HepG2 (cell line): ENCODE measurements around the gene AGXT. TPM values are rescaled to one million over a fixed set of nuclear protein-coding genes. Genes with fewer than 3 reads are reported as not detected.
A peak's percentile ranks its signal among the peaks of the same experiment; 100 is the strongest.

Source experiments
- AGO2 ChIP-seq: fragments of 200-400 bp; formaldehyde crosslinking; optimal IDR thresholded peaks from 2 replicates; pipeline ENCODE3; 2017; ENCODE audit warnings: mild to moderate bottlenecking, low read depth, low read length, moderate library complexity
- HIC2 ChIP-seq: sonication (generic); formaldehyde crosslinking; IDR thresholded peaks from 2 replicates; pipeline ENCODE4 v1.9.0; 2022; ENCODE audit warnings: low read depth, missing genetic modification reagents
- HNRNPH1 ChIP-seq: fragments of 200-400 bp; formaldehyde crosslinking; optimal IDR thresholded peaks from 2 replicates; pipeline ENCODE3; 2017; ENCODE audit warnings: mild to moderate bottlenecking, low read depth, low read length
- HOXA3 ChIP-seq: sonication (generic); formaldehyde crosslinking; IDR thresholded peaks from 2 replicates; pipeline ENCODE4 v1.5.0; 2020; ENCODE audit warnings: missing genetic modification reagents
- KDM6A ChIP-seq: IDR thresholded peaks from 2 replicates; pipeline ENCODE4 v1.6.1; 2016; ENCODE audit warnings: low read depth
- MTF1 ChIP-seq: sonication (generic); formaldehyde crosslinking; IDR thresholded peaks from 2 replicates; pipeline ENCODE4 v1.5.0; 2020; ENCODE audit warnings: missing genetic modification reagents
- SMAD1 ChIP-seq: sonication (generic); formaldehyde crosslinking; IDR thresholded peaks from 2 replicates; pipeline ENCODE4 v1.4.0; 2020; ENCODE audit warnings: missing genetic modification reagents, low read depth, mild to moderate bottlenecking, borderline replicate concordance
- TGIF2 ChIP-seq: IDR thresholded peaks from 2 replicates; pipeline ENCODE4 v1.6.1; 2016; ENCODE audit warnings: control low read depth, missing compliant biosample characterization
- ZFP91 ChIP-seq: sonication (generic); formaldehyde crosslinking; IDR thresholded peaks from 2 replicates; pipeline ENCODE4 v1.9.0; 2022; ENCODE audit warnings: missing genetic modification reagents, mild to moderate bottlenecking, borderline replicate concordance
- ZMYM3 ChIP-seq: sonication (generic); formaldehyde crosslinking; IDR thresholded peaks from 2 replicates; pipeline ENCODE4 v1.5.1; 2020; ENCODE audit warnings: mild to moderate bottlenecking, missing genetic modification reagents
- ZNF121 ChIP-seq: sonication (generic); formaldehyde crosslinking; IDR thresholded peaks from 2 replicates; pipeline ENCODE4 v1.5.0; 2020; ENCODE audit warnings: mild to moderate bottlenecking, missing genetic modification reagents
- ZNF124 ChIP-seq: sonication (generic); formaldehyde crosslinking; IDR thresholded peaks from 2 replicates; pipeline ENCODE4 v1.4.0; 2020; ENCODE audit warnings: missing genetic modification reagents
- ZNF263 ChIP-seq: sonication (generic); formaldehyde crosslinking; IDR thresholded peaks from 2 replicates; pipeline ENCODE4 v1.4.0; 2020; ENCODE audit warnings: missing genetic modification reagents
- polyA plus RNA-seq, 8 experiments: library from polyadenylated mRNA; depleted of rRNA in 3 of 8; stranded (reverse) in 7 of 8; unstranded in 1 of 8; fragments of >200 nt; fragmentation: Illumina TruSeq in 4 of 8; extraction: Trizol in 4 of 8; gene quantifications; 2 replicates each; pipeline versions ENCODE4 v1.2.1 to v1.2.3, GENCODE V29; 2011 to 2016; ENCODE audit warnings: low read depth in 4 of 8, missing spikeins in 1 of 8, mixed read lengths in 1 of 8; ENCODE audit not compliant: insufficient read depth in 1 of 8
- total RNA-seq, 5 experiments: library from RNA; depleted of rRNA; stranded (reverse); fragments of >200 nt; fragmentation: Illumina TruSeq; extraction: Trizol; gene quantifications; 2 replicates each; pipeline ENCODE4 v1.2.3, GENCODE V29; 2016; ENCODE audit warnings: low read depth in 1 of 5
- TF ChIP-seq, protein P1 (sequence below): sonication (generic); formaldehyde crosslinking; IDR thresholded peaks from 2 replicates; pipeline ENCODE4; 2020; ENCODE audit warnings: missing genetic modification reagents, mild to moderate bottlenecking, borderline replicate concordance
- TF ChIP-seq, protein P2 (sequence below): sonication (generic); formaldehyde crosslinking; IDR thresholded peaks from 2 replicates; pipeline ENCODE4 v1.5.0; 2020; ENCODE audit warnings: missing genetic modification reagents
- TF ChIP-seq, protein P3 (sequence below): sonication (generic); formaldehyde crosslinking; IDR thresholded peaks from 2 replicates; pipeline ENCODE4 v1.4.0; 2020; ENCODE audit warnings: missing genetic modification reagents

Gene AGXT
- total and polyA plus RNA-seq, 2 of the 13 experiments (the other 11 are each of a cell fraction or from before 2014, with no cell fraction given), result 41.9 to 96.1 TPM

GRCh38 chr2:240896871-240897692, 28.5 kb downstream of the AGXT start (continued):
- TF ChIP-seq, protein P1, sequence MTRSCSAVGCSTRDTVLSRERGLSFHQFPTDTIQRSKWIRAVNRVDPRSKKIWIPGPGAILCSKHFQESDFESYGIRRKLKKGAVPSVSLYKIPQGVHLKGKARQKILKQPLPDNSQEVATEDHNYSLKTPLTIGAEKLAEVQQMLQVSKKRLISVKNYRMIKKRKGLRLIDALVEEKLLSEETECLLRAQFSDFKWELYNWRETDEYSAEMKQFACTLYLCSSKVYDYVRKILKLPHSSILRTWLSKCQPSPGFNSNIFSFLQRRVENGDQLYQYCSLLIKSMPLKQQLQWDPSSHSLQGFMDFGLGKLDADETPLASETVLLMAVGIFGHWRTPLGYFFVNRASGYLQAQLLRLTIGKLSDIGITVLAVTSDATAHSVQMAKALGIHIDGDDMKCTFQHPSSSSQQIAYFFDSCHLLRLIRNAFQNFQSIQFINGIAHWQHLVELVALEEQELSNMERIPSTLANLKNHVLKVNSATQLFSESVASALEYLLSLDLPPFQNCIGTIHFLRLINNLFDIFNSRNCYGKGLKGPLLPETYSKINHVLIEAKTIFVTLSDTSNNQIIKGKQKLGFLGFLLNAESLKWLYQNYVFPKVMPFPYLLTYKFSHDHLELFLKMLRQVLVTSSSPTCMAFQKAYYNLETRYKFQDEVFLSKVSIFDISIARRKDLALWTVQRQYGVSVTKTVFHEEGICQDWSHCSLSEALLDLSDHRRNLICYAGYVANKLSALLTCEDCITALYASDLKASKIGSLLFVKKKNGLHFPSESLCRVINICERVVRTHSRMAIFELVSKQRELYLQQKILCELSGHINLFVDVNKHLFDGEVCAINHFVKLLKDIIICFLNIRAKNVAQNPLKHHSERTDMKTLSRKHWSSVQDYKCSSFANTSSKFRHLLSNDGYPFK, result 0 out of 2 replicates have a peak, but pooled peaks have one; percentile 2
- TF ChIP-seq, protein P2, sequence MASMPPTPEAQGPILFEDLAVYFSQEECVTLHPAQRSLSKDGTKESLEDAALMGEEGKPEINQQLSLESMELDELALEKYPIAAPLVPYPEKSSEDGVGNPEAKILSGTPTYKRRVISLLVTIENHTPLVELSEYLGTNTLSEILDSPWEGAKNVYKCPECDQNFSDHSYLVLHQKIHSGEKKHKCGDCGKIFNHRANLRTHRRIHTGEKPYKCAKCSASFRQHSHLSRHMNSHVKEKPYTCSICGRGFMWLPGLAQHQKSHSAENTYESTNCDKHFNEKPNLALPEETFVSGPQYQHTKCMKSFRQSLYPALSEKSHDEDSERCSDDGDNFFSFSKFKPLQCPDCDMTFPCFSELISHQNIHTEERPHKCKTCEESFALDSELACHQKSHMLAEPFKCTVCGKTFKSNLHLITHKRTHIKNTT (CRISPR knock-in tag), result no peak
- TF ChIP-seq ZFP91 (CRISPR knock-in tag), result peak; percentile 53; the same call in 1 of the 2 replicates
- TF ChIP-seq ZNF121 (CRISPR knock-in tag), result no peak
- peak; percentile 94 for TF ChIP-seq ZMYM3 (CRISPR knock-in tag)
- no peak for TF ChIP-seq ZNF124
- no peak for TF ChIP-seq KDM6A (CRISPR knock-in tag)
- TF ChIP-seq MTF1 (CRISPR knock-in tag), result no peak
- TF ChIP-seq AGO2, result no peak
- TF ChIP-seq ZNF263 (CRISPR knock-in tag), result no peak
- peak; percentile 41; the same call in 1 of the 2 replicates for TF ChIP-seq HOXA3 (CRISPR knock-in tag)
- TF ChIP-seq SMAD1 (CRISPR knock-in tag), result no peak
- no peak for TF ChIP-seq TGIF2 (CRISPR knock-in tag)
- TF ChIP-seq, protein P3, sequence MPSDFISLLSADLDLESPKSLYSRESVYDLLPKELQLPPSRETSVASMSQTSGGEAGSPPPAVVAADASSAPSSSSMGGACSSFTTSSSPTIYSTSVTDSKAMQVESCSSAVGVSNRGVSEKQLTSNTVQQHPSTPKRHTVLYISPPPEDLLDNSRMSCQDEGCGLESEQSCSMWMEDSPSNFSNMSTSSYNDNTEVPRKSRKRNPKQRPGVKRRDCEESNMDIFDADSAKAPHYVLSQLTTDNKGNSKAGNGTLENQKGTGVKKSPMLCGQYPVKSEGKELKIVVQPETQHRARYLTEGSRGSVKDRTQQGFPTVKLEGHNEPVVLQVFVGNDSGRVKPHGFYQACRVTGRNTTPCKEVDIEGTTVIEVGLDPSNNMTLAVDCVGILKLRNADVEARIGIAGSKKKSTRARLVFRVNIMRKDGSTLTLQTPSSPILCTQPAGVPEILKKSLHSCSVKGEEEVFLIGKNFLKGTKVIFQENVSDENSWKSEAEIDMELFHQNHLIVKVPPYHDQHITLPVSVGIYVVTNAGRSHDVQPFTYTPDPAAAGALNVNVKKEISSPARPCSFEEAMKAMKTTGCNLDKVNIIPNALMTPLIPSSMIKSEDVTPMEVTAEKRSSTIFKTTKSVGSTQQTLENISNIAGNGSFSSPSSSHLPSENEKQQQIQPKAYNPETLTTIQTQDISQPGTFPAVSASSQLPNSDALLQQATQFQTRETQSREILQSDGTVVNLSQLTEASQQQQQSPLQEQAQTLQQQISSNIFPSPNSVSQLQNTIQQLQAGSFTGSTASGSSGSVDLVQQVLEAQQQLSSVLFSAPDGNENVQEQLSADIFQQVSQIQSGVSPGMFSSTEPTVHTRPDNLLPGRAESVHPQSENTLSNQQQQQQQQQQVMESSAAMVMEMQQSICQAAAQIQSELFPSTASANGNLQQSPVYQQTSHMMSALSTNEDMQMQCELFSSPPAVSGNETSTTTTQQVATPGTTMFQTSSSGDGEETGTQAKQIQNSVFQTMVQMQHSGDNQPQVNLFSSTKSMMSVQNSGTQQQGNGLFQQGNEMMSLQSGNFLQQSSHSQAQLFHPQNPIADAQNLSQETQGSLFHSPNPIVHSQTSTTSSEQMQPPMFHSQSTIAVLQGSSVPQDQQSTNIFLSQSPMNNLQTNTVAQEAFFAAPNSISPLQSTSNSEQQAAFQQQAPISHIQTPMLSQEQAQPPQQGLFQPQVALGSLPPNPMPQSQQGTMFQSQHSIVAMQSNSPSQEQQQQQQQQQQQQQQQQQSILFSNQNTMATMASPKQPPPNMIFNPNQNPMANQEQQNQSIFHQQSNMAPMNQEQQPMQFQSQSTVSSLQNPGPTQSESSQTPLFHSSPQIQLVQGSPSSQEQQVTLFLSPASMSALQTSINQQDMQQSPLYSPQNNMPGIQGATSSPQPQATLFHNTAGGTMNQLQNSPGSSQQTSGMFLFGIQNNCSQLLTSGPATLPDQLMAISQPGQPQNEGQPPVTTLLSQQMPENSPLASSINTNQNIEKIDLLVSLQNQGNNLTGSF (CRISPR knock-in tag), result no peak
- no peak for TF ChIP-seq HNRNPH1
- TF ChIP-seq HIC2 (CRISPR knock-in tag), result peak; percentile 93
